HFFc6 (cell line): ENCODE measurements around the gene ADAM12. TPM values are rescaled to one million over a fixed set of nuclear protein-coding genes. Genes with fewer than 3 reads are reported as not detected.

ENCODE experiments used
- DNase-seq: peaks from one replicate; pipeline ENCODE4 v3.0.0-alpha.2; 2018
- H3K27ac Mint-ChIP-seq: 2 replicates; pipeline ENCODE4 v1.8.0; 2020; ENCODE audit warnings: mild to moderate bottlenecking, mixed read lengths
- H3K27me3 Mint-ChIP-seq: 2 replicates; pipeline ENCODE4 v1.8.0; 2021; ENCODE audit warnings: mild to moderate bottlenecking, moderate library complexity, mixed read lengths; ENCODE audit not compliant: insufficient read depth
- H3K36me3 Mint-ChIP-seq: 2 replicates; pipeline ENCODE4 v1.8.0; 2021; ENCODE audit warnings: low read depth, mixed read lengths
- H3K4me1 Mint-ChIP-seq: 2 replicates; pipeline ENCODE4 v1.8.0; 2020; ENCODE audit warnings: low read depth, mixed read lengths
- H3K4me3 Mint-ChIP-seq: 2 replicates; pipeline ENCODE4 v1.8.0; 2020; ENCODE audit warnings: mild to moderate bottlenecking, moderate library complexity, mixed read lengths
- H3K9me3 Mint-ChIP-seq: 2 replicates; pipeline ENCODE4 v1.8.0; 2020; ENCODE audit warnings: mild to moderate bottlenecking, mixed read lengths
- total RNA-seq, 6 experiments: library from RNA; stranded (reverse); fragmentation: NEBNext Ultra II Directional; extraction: Animal tissue kit (Norgen Biotek cat#: 25700); gene quantifications; 2 replicates in 1 of 6; 3 replicates in 5 of 6; pipeline ENCODE4 v1.2.3, GENCODE V29; 2021
- TF ChIP-seq, protein P1 (sequence below): fragments of 200-600 bp; sonication (generic); IDR thresholded peaks from 2 replicates; pipeline ENCODE4 v1.5.0; 2021; ENCODE audit warnings: antibody characterized with exemption, mild to moderate bottlenecking

The ADAM12 gene
- total RNA-seq, 6 experiments from 2014 or later: 7.5 to 12.5 (median 11.5) TPM

DNA sequence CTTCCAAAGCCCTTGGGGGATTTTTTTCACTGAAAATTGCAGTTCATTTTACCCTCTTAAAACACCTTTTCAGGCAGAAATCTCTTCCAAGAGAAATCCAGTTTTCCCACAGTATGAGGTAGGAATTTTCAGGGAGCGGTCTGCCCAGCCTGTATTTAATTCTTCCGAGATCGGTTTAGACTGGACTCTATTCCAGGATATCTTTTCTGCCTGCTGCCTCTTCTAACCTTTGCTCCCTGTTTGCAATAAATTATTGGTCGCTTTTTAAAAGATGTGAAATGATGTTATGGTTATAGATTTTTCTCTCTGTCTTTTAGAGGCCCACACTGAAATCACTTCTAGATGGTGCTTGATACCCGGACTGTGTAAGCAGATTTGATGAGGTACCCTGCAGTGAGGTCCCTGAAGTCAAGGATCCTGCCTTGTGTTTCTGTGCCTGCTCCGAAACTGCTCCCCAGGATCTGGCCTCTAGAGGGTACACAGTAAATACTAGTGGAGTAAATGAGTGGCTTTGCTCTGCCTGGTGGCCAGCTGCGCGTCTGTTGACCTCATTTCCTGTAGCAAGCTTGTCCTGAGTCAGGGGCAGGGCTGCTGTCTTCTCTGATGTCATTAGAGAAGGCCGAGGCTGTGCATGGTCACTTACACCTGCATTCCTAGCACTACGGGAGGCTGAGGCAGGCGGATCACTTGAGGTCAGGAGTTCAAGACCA, 300.3 kb downstream of the ADAM12 start:
- Mint-ChIP-seq H3K27ac (peak overlapping the region; percentile 42), H3K4me1 (peaks cover 55% of the 10 kb centered on the region), H3K9me3 (peaks cover 4% of the 10 kb centered on the region; the same call in 1 of the 2 replicates), H3K36me3 (peaks cover 10% of the 10 kb centered on the region; the same call in 1 of the 2 replicates), H3K4me3 (no peak overlapping the region), H3K27me3 (peaks cover 2% of the 10 kb centered on the region)
- DNase-seq: peak; percentile 68
- TF ChIP-seq, protein P1, sequence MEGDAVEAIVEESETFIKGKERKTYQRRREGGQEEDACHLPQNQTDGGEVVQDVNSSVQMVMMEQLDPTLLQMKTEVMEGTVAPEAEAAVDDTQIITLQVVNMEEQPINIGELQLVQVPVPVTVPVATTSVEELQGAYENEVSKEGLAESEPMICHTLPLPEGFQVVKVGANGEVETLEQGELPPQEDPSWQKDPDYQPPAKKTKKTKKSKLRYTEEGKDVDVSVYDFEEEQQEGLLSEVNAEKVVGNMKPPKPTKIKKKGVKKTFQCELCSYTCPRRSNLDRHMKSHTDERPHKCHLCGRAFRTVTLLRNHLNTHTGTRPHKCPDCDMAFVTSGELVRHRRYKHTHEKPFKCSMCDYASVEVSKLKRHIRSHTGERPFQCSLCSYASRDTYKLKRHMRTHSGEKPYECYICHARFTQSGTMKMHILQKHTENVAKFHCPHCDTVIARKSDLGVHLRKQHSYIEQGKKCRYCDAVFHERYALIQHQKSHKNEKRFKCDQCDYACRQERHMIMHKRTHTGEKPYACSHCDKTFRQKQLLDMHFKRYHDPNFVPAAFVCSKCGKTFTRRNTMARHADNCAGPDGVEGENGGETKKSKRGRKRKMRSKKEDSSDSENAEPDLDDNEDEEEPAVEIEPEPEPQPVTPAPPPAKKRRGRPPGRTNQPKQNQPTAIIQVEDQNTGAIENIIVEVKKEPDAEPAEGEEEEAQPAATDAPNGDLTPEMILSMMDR: no peak; the same call in 1 of the 2 replicates

DNA sequence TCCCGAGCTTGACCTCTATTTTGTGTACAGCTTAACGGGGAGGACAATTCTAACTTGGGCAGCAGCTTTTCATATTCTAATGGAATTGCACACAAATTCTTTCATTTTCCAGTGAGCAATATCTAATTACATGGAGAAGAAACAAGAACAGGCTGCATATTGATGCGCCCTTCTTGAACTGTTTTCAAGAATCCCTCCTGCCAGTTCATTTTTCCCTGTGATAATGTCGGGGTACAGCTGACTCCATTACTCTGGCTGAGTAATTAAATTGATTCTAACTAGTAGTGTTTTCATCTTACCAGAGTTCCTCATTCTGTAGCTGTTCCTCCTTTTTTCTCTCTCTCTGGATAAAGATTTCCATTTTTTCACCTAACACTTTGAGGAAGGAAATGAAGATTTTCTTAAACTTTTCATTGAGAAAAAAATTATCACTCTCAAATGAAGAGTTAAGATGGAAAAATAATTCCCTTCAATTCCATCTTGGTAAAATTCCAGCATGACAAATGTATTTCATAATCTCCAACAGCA, 301.1 kb downstream of the ADAM12 start:
- Mint-ChIP-seq H3K4me1 (peaks cover 48% of the 10 kb centered on the region), H3K36me3 (peaks cover 9% of the 10 kb centered on the region; the same call in 1 of the 2 replicates), H3K4me3 (no peak overlapping the region), H3K27ac (no peak overlapping the region), H3K9me3 (peaks cover 4% of the 10 kb centered on the region; the same call in 1 of the 2 replicates), H3K27me3 (peaks cover 2% of the 10 kb centered on the region)
- no peak for DNase-seq
- TF ChIP-seq, protein P1: no peak

DNA sequence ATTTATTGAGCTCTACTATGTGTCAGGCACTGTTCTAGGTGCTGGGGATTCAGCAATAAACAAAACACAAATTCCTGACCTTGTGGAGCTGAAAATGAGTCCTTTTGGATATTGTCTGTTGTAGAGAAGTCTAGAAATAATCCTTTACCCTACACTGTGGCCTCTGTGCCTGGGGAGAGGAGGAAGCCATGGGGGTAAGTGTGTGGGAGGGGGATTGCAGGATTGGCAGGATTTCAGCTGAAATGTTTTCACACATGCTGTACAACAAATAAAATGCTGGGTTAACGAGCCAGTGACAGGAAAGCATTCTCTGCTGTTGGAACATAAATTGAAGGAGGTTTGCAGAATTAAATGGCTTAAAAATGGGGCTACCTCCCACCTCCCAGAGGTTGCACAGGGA, 302.5 kb downstream of the ADAM12 start:
- peaks cover 2% of the 10 kb centered on the region for H3K27me3 Mint-ChIP-seq
- no peak overlapping the region for H3K27ac Mint-ChIP-seq
- peaks cover 4% of the 10 kb centered on the region; the same call in 1 of the 2 replicates for H3K36me3 Mint-ChIP-seq
- no peaks in the 10 kb centered on the region for H3K9me3 Mint-ChIP-seq
- H3K4me1 Mint-ChIP-seq: peaks cover 33% of the 10 kb centered on the region
- H3K4me3 Mint-ChIP-seq: no peak overlapping the region
- no peak for DNase-seq
- TF ChIP-seq, protein P1: no peak

DNA sequence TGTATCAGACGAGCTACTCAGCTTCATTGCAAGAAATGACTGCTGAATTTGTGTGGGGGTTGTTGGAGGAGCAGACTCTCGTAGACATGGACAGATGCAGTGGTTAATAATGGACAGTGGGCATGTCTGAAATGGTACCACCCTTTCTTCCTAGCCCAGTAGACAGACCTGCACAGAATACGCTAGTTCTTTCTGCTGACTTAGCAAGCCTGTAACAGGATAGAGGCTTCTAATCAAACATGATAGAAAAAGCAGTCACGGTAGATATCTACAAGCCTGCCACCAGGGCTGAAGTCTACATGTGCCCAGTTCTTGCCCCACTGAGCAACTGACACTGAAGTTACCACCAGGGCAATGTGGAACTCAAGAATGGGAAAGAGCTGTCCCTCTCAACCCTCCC, 303.9 kb downstream of the ADAM12 start:
- H3K4me3 Mint-ChIP-seq: no peak overlapping the region
- no peaks in the 10 kb centered on the region; the same call in none of the 2 replicates for H3K27me3 Mint-ChIP-seq
- H3K4me1 Mint-ChIP-seq: peaks cover 19% of the 10 kb centered on the region
- no peak overlapping the region for H3K27ac Mint-ChIP-seq
- H3K9me3 Mint-ChIP-seq: no peaks in the 10 kb centered on the region
- no peak for DNase-seq
- peaks cover 4% of the 10 kb centered on the region; the same call in 1 of the 2 replicates for H3K36me3 Mint-ChIP-seq
- TF ChIP-seq, protein P1: no peak

GRCh38 chr10:126083009-126083408, 305.3 kb downstream of the ADAM12 start:
- H3K4me1 Mint-ChIP-seq: peaks cover 8% of the 10 kb centered on the region
- no peak for DNase-seq
- no peaks in the 10 kb centered on the region for H3K9me3 Mint-ChIP-seq
- H3K4me3 Mint-ChIP-seq: no peak overlapping the region
- peaks cover 2% of the 10 kb centered on the region; the same call in 1 of the 2 replicates for H3K36me3 Mint-ChIP-seq
- TF ChIP-seq, protein P1: no peak
- peaks cover 2% of the 10 kb centered on the region for H3K27me3 Mint-ChIP-seq
- H3K27ac Mint-ChIP-seq: no peak overlapping the region
